ENCODE results near the gene UGGT1.

GRCh38 chr2:128178650-128179460, 87.9 kb downstream of the UGGT1 start:
- TF ChIP-seq MYC (IDR thresholded peaks at IDR 0.05; ENCODE audit: low read depth, low read length) (no peak), MYC (CRISPR knock-in tag; IDR thresholded peaks at IDR 0.05; ENCODE audit: borderline replicate concordance, low read depth) (no peak), ZNF639 (CRISPR knock-in tag; conservative IDR thresholded peaks at IDR 0.05 in 1 of 2, IDR thresholded peaks at IDR 0.05 in 1 of 2) (no peak), KAT7 (CRISPR knock-in tag; IDR thresholded peaks at IDR 0.05; ENCODE audit: borderline replicate concordance) (no peak), CAMTA2 (CRISPR knock-in tag; conservative IDR thresholded peaks at IDR 0.05) (no peak), ZFP36 (IDR thresholded peaks at IDR 0.05; ENCODE audit: low read depth, low read length, partially characterized antibody) (no peak), NFIC (IDR thresholded peaks at IDR 0.05) (no peak), CEBPB (tag; IDR thresholded peaks at IDR 0.05) (no peak)
